ENCODE measurements around the gene RNPEPL1.

The RNPEPL1 gene

DNA sequence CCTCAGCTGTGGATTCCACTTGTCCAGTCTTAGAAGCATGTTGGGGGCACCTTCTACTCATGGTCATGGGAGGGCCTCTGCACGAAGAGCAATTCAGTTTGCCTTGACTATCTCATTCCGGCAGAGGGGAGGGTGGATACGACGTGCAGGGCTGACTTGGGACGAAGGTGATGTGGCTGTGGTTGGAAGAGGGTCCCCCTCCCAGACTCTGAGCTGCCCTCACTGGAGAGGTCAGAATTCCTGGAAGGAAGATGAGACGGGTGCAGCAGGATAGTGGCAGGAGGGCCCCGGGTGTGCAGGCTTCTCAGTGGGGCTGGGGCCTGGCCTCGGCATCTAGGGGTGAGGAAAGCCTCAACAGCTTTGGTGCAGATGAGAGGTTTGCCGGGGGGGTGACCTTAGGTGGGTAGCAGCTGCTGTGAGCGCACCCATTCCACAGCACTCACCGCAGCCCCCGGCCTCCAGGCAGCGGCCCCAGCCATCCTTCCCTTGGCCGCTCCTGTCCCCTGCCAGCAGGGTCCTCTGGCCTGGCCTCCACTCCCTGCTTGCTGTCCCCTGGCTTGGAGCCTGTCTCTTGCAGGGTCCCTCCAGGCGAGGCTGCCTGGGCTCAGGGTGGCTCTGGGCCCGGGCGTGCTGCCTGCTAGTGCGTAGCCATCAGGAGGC, 3.2 kb downstream of the RNPEPL1 start:
- Histone ChIP-seq H3F3A (ENCODE audit: insufficient read depth) (0 out of 2 replicates have a peak, but pooled peaks cover 4% of the 10 kb centered on the region), H3K79me2 (ENCODE audit: insufficient read depth, low read length) (peaks cover 24% of the 10 kb centered on the region), H3K4me2 (ENCODE audit: low read depth, low read length, poor library complexity, severe bottlenecking) (no peak overlapping the region), H3K9me2 (replicated peaks; ENCODE audit: insufficient read depth, low read length) (no peaks in the 10 kb centered on the region), H3K27ac (ENCODE audit: low read depth, low read length) (no peak overlapping the region), H2AFZ (ENCODE audit: low read depth, low read length, severe bottlenecking) (no peak overlapping the region), H3K9me3 (ENCODE audit: insufficient read depth, low read length) (no peaks in the 10 kb centered on the region), H3K9ac (ENCODE audit: low read length) (no peak overlapping the region), H4K20me1 (ENCODE audit: low read depth, low read length) (no peaks in the 10 kb centered on the region), H3K36me3 (ENCODE audit: low read length) (no peaks in the 10 kb centered on the region), H3K27me3 (ENCODE audit: low read length) (no peaks in the 10 kb centered on the region), H3K4me3 (ENCODE audit: insufficient read depth, low read length, poor library complexity, severe bottlenecking) (no peak overlapping the region)
- TF ChIP-seq, protein P1, sequence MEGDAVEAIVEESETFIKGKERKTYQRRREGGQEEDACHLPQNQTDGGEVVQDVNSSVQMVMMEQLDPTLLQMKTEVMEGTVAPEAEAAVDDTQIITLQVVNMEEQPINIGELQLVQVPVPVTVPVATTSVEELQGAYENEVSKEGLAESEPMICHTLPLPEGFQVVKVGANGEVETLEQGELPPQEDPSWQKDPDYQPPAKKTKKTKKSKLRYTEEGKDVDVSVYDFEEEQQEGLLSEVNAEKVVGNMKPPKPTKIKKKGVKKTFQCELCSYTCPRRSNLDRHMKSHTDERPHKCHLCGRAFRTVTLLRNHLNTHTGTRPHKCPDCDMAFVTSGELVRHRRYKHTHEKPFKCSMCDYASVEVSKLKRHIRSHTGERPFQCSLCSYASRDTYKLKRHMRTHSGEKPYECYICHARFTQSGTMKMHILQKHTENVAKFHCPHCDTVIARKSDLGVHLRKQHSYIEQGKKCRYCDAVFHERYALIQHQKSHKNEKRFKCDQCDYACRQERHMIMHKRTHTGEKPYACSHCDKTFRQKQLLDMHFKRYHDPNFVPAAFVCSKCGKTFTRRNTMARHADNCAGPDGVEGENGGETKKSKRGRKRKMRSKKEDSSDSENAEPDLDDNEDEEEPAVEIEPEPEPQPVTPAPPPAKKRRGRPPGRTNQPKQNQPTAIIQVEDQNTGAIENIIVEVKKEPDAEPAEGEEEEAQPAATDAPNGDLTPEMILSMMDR (IDR thresholded peaks at IDR 0.05; ENCODE audit: insufficient read depth, low read length, poor library complexity, severe bottlenecking): no peak
- TF ChIP-seq EZH2phosphoT487 (conservative IDR thresholded peaks at IDR 0.05; ENCODE audit: low read length): no peak

DNA sequence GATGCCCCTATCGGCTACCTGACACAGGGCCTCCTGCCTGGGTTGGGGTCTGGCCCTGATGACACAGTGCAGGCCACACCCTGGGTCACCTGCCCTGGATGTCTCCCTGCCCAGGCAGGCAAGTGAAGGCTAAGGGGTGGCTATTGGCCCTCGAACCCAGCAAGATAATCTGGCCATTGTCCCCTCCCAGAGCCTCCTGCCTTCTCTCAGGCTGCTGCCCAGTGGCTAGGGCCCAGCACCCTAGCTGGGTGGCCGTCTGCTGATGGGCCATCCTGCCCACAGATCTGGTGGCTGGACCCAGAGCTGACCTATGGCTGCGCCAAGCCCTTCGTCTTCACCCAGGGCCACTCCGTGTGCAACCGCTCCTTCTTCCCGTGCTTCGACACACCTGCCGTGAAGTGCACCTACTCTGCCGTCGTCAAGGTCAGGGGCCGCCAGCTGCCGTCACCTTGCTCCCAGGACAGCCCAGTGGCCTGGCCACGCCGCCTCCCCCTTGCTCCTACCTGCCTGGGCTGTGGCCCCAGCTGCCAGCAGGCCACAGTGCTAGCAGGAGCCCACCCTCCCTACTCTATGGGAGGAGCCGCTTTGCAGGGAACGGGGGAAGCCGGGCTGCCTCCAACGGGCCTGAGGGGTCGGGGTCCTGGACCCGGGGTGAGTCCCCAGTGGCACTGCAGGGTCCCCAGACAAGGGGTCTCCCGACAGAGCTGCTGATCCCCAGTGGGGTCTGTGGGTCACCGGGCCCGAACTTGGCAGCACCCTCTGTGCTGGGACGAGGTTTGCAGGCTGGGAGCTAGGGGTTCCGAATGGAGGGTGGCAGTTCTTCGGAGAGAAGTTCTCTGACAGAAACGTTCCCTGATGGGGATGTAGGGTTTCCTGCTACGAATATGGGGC, 4.1 kb downstream of the RNPEPL1 start:
- no peak for TF ChIP-seq EZH2phosphoT487 (conservative IDR thresholded peaks at IDR 0.05; ENCODE audit: low read length)
- TF ChIP-seq, protein P1 (IDR thresholded peaks at IDR 0.05; ENCODE audit: insufficient read depth, low read length, poor library complexity, severe bottlenecking): no peak
- H4K20me1 ChIP-seq (ENCODE audit: low read depth, low read length): no peaks in the 10 kb centered on the region

DNA sequence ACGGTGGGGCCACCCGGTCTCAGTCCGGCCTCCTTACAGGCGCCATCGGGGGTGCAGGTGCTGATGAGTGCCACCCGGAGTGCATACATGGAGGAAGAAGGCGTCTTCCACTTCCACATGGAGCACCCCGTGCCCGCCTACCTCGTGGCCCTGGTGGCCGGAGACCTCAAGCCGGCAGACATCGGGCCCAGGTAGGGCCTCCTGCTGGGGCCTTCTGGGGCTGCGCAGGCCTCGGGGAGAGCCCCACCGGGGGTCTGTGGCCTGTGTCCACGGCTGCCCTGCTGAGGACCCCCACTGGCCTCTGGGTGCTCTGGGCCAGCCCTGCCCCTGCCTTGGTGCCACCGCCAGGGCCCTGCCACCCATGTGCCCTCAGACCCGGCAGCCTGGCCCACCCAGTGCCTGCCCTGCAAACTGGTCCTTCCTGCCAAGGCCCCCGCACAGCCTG, 4.8 kb downstream of the RNPEPL1 start:
- Histone ChIP-seq H3K9me3 (ENCODE audit: insufficient read depth, low read length) (no peaks in the 10 kb centered on the region), H3F3A (ENCODE audit: insufficient read depth) (no peaks in the 10 kb centered on the region), H3K9me2 (replicated peaks; ENCODE audit: insufficient read depth, low read length) (no peaks in the 10 kb centered on the region), H3K27ac (ENCODE audit: low read depth, low read length) (no peak overlapping the region), H3K36me3 (ENCODE audit: low read length) (no peaks in the 10 kb centered on the region), H3K4me3 (ENCODE audit: insufficient read depth, low read length, poor library complexity, severe bottlenecking) (no peak overlapping the region), H2AFZ (ENCODE audit: low read depth, low read length, severe bottlenecking) (no peak overlapping the region), H3K9ac (ENCODE audit: low read length) (no peak overlapping the region), H3K4me2 (ENCODE audit: low read depth, low read length, poor library complexity, severe bottlenecking) (no peak overlapping the region), H4K20me1 (ENCODE audit: low read depth, low read length) (no peaks in the 10 kb centered on the region), H3K79me2 (ENCODE audit: insufficient read depth, low read length) (peaks cover 19% of the 10 kb centered on the region), H3K27me3 (ENCODE audit: low read length) (no peaks in the 10 kb centered on the region)
- TF ChIP-seq, protein P1 (IDR thresholded peaks at IDR 0.05; ENCODE audit: insufficient read depth, low read length, poor library complexity, severe bottlenecking): no peak
- TF ChIP-seq EZH2phosphoT487 (conservative IDR thresholded peaks at IDR 0.05; ENCODE audit: low read length): no peak

More for the DNA sequence above, 4.1 kb downstream of the RNPEPL1 start:
- Histone ChIP-seq H3K4me2 (ENCODE audit: low read depth, low read length, poor library complexity, severe bottlenecking) (no peak overlapping the region), H3K9me2 (replicated peaks; ENCODE audit: insufficient read depth, low read length) (no peaks in the 10 kb centered on the region), H3F3A (ENCODE audit: insufficient read depth) (no peaks in the 10 kb centered on the region), H3K4me3 (ENCODE audit: insufficient read depth, low read length, poor library complexity, severe bottlenecking) (no peak overlapping the region), H2AFZ (ENCODE audit: low read depth, low read length, severe bottlenecking) (no peak overlapping the region), H3K9me3 (ENCODE audit: insufficient read depth, low read length) (no peaks in the 10 kb centered on the region), H3K27ac (ENCODE audit: low read depth, low read length) (no peak overlapping the region), H3K79me2 (ENCODE audit: insufficient read depth, low read length) (peaks cover 19% of the 10 kb centered on the region), H3K9ac (ENCODE audit: low read length) (no peak overlapping the region), H3K27me3 (ENCODE audit: low read length) (no peaks in the 10 kb centered on the region), H3K36me3 (ENCODE audit: low read length) (no peaks in the 10 kb centered on the region)
